Measurements from ENCODE around the gene SIK3. TPM values are rescaled to one million over a fixed set of nuclear protein-coding genes. Genes with fewer than 3 reads are reported as not detected.

The SIK3 gene
- total RNA-seq, 1 experiment from 2014 or later = 31.4 TPM

- Histone ChIP-seq H3K9me3 (ENCODE audit: control insufficient read depth, low read depth, low read length) (no peaks in the 10 kb centered on the region), H3K4ac (ENCODE audit: low read depth, low read length) (no peak overlapping the region), H3K4me2 (ENCODE audit: insufficient read depth, insufficient read length, low read length) (no peak overlapping the region), H3K79me1 (ENCODE audit: insufficient read depth, low read depth, low read length, poor library complexity, severe bottlenecking) (no peaks in the 10 kb centered on the region), H3K79me2 (ENCODE audit: insufficient read depth, low read length) (no peaks in the 10 kb centered on the region), H3K4me1 (ENCODE audit: insufficient read depth, low read length) (no peaks in the 10 kb centered on the region), H2BK5ac (ENCODE audit: insufficient read length, low read length) (no peak overlapping the region), H3T11ph (ENCODE audit: low read length) (no peak overlapping the region), H3K14ac (ENCODE audit: insufficient read depth, low read length) (no peak overlapping the region), H2BK20ac (ENCODE audit: low read depth, low read length, poor library complexity, severe bottlenecking) (no peak overlapping the region), H3K27ac (ENCODE audit: insufficient read length, low read depth, low read length) (no peak overlapping the region), H2BK120ac (ENCODE audit: low read depth, low read length, poor library complexity, severe bottlenecking) (no peak overlapping the region), H4K20me1 (ENCODE audit: control insufficient read depth, insufficient read depth, insufficient read length) (no peaks in the 10 kb centered on the region), H4K8ac (replicated peaks; ENCODE audit: insufficient read length, low read depth, low read length) (no peak overlapping the region), H3K56ac (ENCODE audit: insufficient read length, low read depth, low read length) (no peak overlapping the region), H3K23me2 (ENCODE audit: insufficient read length, low read depth, low read length, poor library complexity, severe bottlenecking) (no peaks in the 10 kb centered on the region), H2BK15ac (ENCODE audit: low read depth, low read length) (no peak overlapping the region), H3K18ac (ENCODE audit: insufficient read length, low read depth, low read length) (no peak overlapping the region), H4K5ac (ENCODE audit: insufficient read length, low read depth, low read length) (no peak overlapping the region), H2AK5ac (ENCODE audit: insufficient read length, low read length) (no peak overlapping the region), H2BK12ac (ENCODE audit: insufficient read length, low read depth, low read length) (no peak overlapping the region), H4K91ac (ENCODE audit: insufficient read length, low read depth, low read length) (no peak overlapping the region), H3K9ac (ENCODE audit: extremely low read depth, insufficient read length, low read length) (no peak overlapping the region), H3K27me3 (ENCODE audit: insufficient read depth, low read length) (no peaks in the 10 kb centered on the region), H2AFZ (ENCODE audit: low read length) (no peak overlapping the region), H3K23ac (ENCODE audit: insufficient read length, low read depth, low read length) (no peak overlapping the region)
- Mint-ChIP-seq H3K4me3 (no peak overlapping the region), H3K36me3 (ENCODE audit: insufficient read depth in 1 of 3, low read depth in 3 of 3) (peaks cover 5 to 7% (median 5%) of the 10 kb centered on the region in 3 experiments; a peak in 4 of 7 replicates), H3K4me1 (no peaks in the 10 kb centered on the region), H3K27me3 (ENCODE audit: low read depth) (no peaks in the 10 kb centered on the region), H3K27ac (no peak overlapping the region), H3K9me3 (no peaks in the 10 kb centered on the region)
- no CpG with 5 or more reads among the region's 5 CpGs for WGBS (ENCODE audit: extremely low coverage, insufficient read length, low lambda C conversion rate)
- no peak for DNase-seq
- TF ChIP-seq, protein P1, sequence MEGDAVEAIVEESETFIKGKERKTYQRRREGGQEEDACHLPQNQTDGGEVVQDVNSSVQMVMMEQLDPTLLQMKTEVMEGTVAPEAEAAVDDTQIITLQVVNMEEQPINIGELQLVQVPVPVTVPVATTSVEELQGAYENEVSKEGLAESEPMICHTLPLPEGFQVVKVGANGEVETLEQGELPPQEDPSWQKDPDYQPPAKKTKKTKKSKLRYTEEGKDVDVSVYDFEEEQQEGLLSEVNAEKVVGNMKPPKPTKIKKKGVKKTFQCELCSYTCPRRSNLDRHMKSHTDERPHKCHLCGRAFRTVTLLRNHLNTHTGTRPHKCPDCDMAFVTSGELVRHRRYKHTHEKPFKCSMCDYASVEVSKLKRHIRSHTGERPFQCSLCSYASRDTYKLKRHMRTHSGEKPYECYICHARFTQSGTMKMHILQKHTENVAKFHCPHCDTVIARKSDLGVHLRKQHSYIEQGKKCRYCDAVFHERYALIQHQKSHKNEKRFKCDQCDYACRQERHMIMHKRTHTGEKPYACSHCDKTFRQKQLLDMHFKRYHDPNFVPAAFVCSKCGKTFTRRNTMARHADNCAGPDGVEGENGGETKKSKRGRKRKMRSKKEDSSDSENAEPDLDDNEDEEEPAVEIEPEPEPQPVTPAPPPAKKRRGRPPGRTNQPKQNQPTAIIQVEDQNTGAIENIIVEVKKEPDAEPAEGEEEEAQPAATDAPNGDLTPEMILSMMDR (conservative IDR thresholded peaks at IDR 0.05) = no peak
Observed at GRCh38 chr11:116888024-116888423, 210.2 kb downstream of the SIK3 start.
